Stomach smooth muscle (tissue), 2 donors: ENCODE data around the gene OAS3.

Source experiments
- H3K27ac ChIP-seq: one replicate; pipeline ENCODE4 v1.7.0; 2013; ENCODE audit warnings: mild to moderate bottlenecking, low read length, inconsistent platforms
- H3K27me3 ChIP-seq, 2 donors: one replicate each; pipeline ENCODE4 v1.7.0; 2013; ENCODE audit warnings: low read length in 2 of 2; ENCODE audit not compliant: insufficient read depth in 2 of 2, control insufficient read depth in 1 of 2
- H3K36me3 ChIP-seq, 2 donors: one replicate each; pipeline ENCODE4 v1.7.0; 2013; ENCODE audit warnings: low read length in 2 of 2; ENCODE audit not compliant: control insufficient read depth in 2 of 2, insufficient read depth in 2 of 2
- H3K4me1 ChIP-seq: one replicate; pipeline ENCODE4 v1.7.0; 2013; ENCODE audit warnings: low read length; ENCODE audit not compliant: control insufficient read depth, insufficient read depth
- H3K4me3 ChIP-seq, 2 donors: one replicate each; pipeline ENCODE4 v1.7.0; 2013; ENCODE audit warnings: low read length in 2 of 2
- H3K9ac ChIP-seq, 2 donors: one replicate each; pipeline ENCODE4 v1.7.0; 2013; ENCODE audit warnings: low read length in 2 of 2, mild to moderate bottlenecking in 1 of 2
- H3K9me3 ChIP-seq, 2 donors: one replicate each; pipeline ENCODE4 v1.7.0; 2013; ENCODE audit warnings: low read length in 2 of 2; ENCODE audit not compliant: control insufficient read depth in 2 of 2
- donor health status: healthy.
- donor health status: Pancreatic carcinoma.

The OAS3 gene

GRCh38 chr12:112939761-112940381 lies 1.6 kb downstream of the OAS3 start:
- Histone ChIP-seq H3K36me3 (no peaks in the 10 kb centered on the region), H3K9ac (peak overlapping the region in 1 of 2 donors; percentile 13), H3K4me1 (peaks cover 17% of the 10 kb centered on the region), H3K27ac (no peak overlapping the region), H3K4me3 (peak overlapping the region in 1 of 2 donors; percentile 8), H3K27me3 (no peaks in the 10 kb centered on the region), H3K9me3 (no peaks in the 10 kb centered on the region)

DNA sequence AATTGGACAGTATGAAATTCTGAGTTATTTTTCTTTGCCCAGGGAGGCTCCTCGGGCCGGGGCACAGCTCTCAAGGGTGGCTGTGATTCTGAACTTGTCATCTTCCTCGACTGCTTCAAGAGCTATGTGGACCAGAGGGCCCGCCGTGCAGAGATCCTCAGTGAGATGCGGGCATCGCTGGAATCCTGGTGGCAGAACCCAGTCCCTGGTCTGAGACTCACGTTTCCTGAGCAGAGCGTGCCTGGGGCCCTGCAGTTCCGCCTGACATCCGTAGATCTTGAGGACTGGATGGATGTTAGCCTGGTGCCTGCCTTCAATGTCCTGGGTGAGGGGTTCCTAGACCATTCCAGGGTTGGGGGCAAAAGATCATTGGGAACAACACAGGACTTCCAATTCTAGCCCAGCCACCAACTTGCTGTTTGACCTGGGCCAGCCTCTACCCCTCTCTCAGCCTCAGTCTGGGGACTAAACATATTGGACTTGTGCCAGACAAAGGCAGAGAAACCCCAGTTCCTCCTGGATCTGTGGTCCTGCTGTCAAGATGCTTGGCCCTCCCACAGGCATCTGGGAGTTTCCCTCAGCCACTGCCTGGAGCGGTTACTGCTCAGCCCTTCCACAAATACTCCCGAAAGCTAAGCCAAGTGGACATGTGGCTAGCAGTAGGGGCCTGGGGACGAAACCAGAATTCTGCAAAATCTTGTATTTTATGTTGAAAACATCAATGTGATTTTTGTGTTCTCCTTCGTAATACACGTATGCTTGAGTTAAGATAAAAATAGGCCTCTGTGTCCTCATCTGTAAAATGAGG lies 3.5 kb downstream of the OAS3 start:
- H3K27me3 ChIP-seq = no peaks in the 10 kb centered on the region
- no peak overlapping the region for H3K4me3 ChIP-seq
- H3K36me3 ChIP-seq = peaks cover 0 to 1% of the 10 kb centered on the region in 2 donors
- H3K4me1 ChIP-seq = peaks cover 17% of the 10 kb centered on the region
- H3K9me3 ChIP-seq = no peaks in the 10 kb centered on the region
- H3K9ac ChIP-seq = no peak overlapping the region
- no peak overlapping the region for H3K27ac ChIP-seq

GRCh38 chr12:112942572-112942971 lies 4.3 kb downstream of the OAS3 start:
- H3K36me3 ChIP-seq = peaks cover 0 to 4% of the 10 kb centered on the region in 2 donors
- H3K9me3 ChIP-seq = no peaks in the 10 kb centered on the region
- no peak overlapping the region for H3K9ac ChIP-seq
- H3K27ac ChIP-seq = no peak overlapping the region
- H3K27me3 ChIP-seq = no peaks in the 10 kb centered on the region
- peaks cover 17% of the 10 kb centered on the region for H3K4me1 ChIP-seq
- no peak overlapping the region for H3K4me3 ChIP-seq

GRCh38 chr12:112944024-112944690 lies 5.9 kb downstream of the OAS3 start:
- no peak overlapping the region for H3K4me3 ChIP-seq
- no peaks in the 10 kb centered on the region for H3K9me3 ChIP-seq
- H3K9ac ChIP-seq = no peak overlapping the region
- peaks cover 11% of the 10 kb centered on the region for H3K4me1 ChIP-seq
- H3K27me3 ChIP-seq = no peaks in the 10 kb centered on the region
- no peak overlapping the region for H3K27ac ChIP-seq
- peaks cover 0 to 4% of the 10 kb centered on the region in 2 donors for H3K36me3 ChIP-seq

DNA sequence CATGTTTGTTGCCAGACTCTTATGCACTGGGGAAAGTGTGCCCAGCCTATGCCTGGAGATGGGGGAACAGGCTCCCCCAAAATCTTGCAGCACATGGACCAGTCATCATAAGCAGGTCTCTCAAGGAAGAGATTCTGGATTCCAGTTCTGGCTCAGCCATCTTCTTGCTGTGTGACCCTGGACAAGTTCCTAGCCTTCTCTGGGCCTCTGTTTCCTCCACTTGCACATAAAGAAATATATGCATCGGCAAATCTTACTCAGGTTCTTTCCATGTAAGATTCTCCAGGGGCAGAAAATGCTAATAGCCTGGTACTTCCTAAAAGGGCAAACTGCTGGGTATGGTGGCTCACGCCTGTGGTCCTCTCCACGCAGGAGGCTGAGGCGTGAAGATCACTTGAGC lies 7.2 kb downstream of the OAS3 start:
- Histone ChIP-seq H3K27me3 (no peaks in the 10 kb centered on the region), H3K27ac (no peak overlapping the region), H3K4me3 (no peak overlapping the region), H3K9ac (no peak overlapping the region), H3K4me1 (no peaks in the 10 kb centered on the region), H3K9me3 (no peaks in the 10 kb centered on the region), H3K36me3 (peaks cover 0 to 4% of the 10 kb centered on the region in 2 donors)

DNA sequence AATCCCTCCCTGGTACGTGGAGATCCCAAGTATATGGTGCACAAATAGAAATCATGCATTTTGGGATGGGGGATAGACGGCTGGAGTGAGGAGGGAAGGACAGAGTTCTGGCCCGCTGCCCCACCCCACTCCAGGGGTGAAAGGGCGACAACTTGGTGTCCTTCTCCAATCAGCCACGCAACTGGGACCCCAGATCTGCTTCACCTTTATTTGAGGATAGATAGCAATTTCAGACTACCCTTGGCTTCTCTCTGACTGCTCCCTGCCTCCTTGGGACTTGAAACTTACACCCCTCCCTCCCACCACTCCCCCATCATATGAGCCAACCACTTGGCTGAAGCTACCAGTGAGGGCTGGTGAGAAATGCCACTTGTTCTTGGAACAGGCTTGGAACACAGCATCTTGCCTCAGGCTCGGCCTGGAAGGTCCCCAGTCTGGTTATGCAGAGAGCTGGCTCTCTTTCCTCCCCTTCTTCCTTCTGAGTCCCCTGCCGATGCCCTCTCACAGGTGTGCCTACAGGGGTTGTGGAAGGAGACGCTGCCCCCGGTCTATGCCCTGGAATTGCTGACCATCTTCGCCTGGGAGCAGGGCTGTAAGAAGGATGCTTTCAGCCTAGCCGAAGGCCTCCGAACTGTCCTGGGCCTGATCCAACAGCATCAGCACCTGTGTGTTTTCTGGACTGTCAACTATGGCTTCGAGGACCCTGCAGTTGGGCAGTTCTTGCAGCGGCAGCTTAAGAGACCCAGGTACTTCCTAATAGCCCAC lies 8.1 kb downstream of the OAS3 start:
- no peaks in the 10 kb centered on the region for H3K9me3 ChIP-seq
- H3K4me1 ChIP-seq = no peaks in the 10 kb centered on the region
- H3K27ac ChIP-seq = no peak overlapping the region
- H3K36me3 ChIP-seq = peaks cover 0 to 4% of the 10 kb centered on the region in 2 donors
- H3K4me3 ChIP-seq = no peak overlapping the region
- H3K27me3 ChIP-seq = no peaks in the 10 kb centered on the region
- no peak overlapping the region for H3K9ac ChIP-seq

DNA sequence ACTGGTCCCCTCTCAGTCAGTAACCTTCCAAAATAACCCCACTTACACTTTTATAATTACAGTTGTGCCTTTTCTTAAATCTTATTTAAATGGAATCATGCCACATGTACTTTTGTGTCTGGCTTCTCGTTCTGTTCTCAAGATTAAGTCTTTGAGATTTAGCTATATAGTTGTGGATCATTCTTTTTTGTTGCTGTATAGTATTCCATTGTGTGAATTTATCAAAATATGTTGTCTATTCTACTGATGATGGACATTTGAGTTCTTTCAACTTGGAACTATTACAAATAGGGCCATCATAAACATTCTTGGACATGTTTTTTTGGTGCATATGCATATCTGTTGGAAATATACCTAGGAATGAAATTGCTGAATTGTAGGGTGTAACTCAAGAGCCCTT lies 9.0 kb downstream of the OAS3 start:
- Histone ChIP-seq H3K4me1 (no peaks in the 10 kb centered on the region), H3K27ac (no peak overlapping the region), H3K4me3 (no peak overlapping the region), H3K27me3 (no peaks in the 10 kb centered on the region), H3K36me3 (peaks cover 0 to 4% of the 10 kb centered on the region in 2 donors), H3K9me3 (no peaks in the 10 kb centered on the region), H3K9ac (no peak overlapping the region)

DNA sequence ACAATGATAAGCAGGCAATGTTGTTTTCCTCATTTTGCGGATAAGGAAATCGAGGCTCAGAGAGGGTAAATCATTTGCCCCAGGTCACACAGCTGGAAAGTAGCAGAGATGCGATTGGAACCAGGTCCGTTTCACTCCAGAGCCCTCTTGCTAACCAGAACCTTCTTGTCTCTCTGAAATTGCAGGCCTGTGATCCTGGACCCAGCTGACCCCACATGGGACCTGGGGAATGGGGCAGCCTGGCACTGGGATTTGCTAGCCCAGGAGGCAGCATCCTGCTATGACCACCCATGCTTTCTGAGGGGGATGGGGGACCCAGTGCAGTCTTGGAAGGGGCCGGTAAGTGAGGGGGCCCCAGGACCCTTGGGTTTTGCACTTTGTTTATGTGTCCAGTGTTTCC lies 9.5 kb downstream of the OAS3 start:
- Histone ChIP-seq H3K27me3 (no peaks in the 10 kb centered on the region), H3K36me3 (peaks cover 0 to 4% of the 10 kb centered on the region in 2 donors), H3K27ac (no peak overlapping the region), H3K9me3 (no peaks in the 10 kb centered on the region), H3K9ac (no peak overlapping the region), H3K4me1 (no peaks in the 10 kb centered on the region), H3K4me3 (no peak overlapping the region)

GRCh38 chr12:112948806-112949205 lies 10.5 kb downstream of the OAS3 start:
- no peak overlapping the region for H3K27ac ChIP-seq
- no peak overlapping the region for H3K9ac ChIP-seq
- peaks cover 0 to 4% of the 10 kb centered on the region in 2 donors for H3K36me3 ChIP-seq
- H3K4me1 ChIP-seq = no peaks in the 10 kb centered on the region
- H3K9me3 ChIP-seq = no peaks in the 10 kb centered on the region
- H3K27me3 ChIP-seq = no peaks in the 10 kb centered on the region
- H3K4me3 ChIP-seq = no peak overlapping the region

- Histone ChIP-seq H3K27me3 (no peaks in the 10 kb centered on the region), H3K4me1 (no peaks in the 10 kb centered on the region), H3K9me3 (no peaks in the 10 kb centered on the region), H3K36me3 (peaks cover 0 to 4% of the 10 kb centered on the region in 2 donors), H3K9ac (no peak overlapping the region), H3K27ac (no peak overlapping the region), H3K4me3 (no peak overlapping the region)
Observed at GRCh38 chr12:112950701-112951100, 12.4 kb downstream of the OAS3 start.
